GM23338 (cell line): ENCODE results near the gene DCLRE1B.

Experiments
- CREB1 ChIP-seq: fragments of 250-450 bp; sonication (Bioruptor Pico); IDR thresholded peaks from 2 replicates; pipeline ENCODE4 v1.5.0; 2020; ENCODE audit warnings: low read depth, mild to moderate bottlenecking, moderate library complexity
- CTCF ChIP-seq, 2 experiments: fragments of 200-600 bp in 1 of 2; sonication (generic) in 1 of 2; conservative IDR thresholded peaks; 2 replicates each; pipeline versions ENCODE4 v1.5.1 to v1.6.1; 2016 to 2017; ENCODE audit warnings: antibody characterized with exemption in 2 of 2, low read depth in 2 of 2, mild to moderate bottlenecking in 2 of 2, moderate library complexity in 1 of 2
- POLR2AphosphoS5 ChIP-seq: IDR thresholded peaks from 2 replicates; pipeline ENCODE4 v1.6.1; 2016; ENCODE audit warnings: antibody characterized with exemption, low read depth
- REST ChIP-seq: IDR thresholded peaks from one replicate; pipeline ENCODE4 v1.6.1; 2018; ENCODE audit warnings: antibody characterized with exemption; ENCODE audit not compliant: unreplicated experiment
- STAT1 ChIP-seq: IDR thresholded peaks from one replicate; pipeline ENCODE4 v1.6.1; 2016; ENCODE audit warnings: antibody characterized with exemption; ENCODE audit not compliant: unreplicated experiment
- TF ChIP-seq, protein P1 (sequence below): IDR thresholded peaks from 2 replicates; pipeline ENCODE4 v1.6.1; 2016; ENCODE audit warnings: antibody characterized with exemption

GRCh38 chr1:113931451-113931851 lies 26.3 kb downstream of the DCLRE1B start:
- no peak for TF ChIP-seq CTCF (conservative IDR thresholded peaks at IDR 0.05; ENCODE audit: low read depth in 2 of 2)
- TF ChIP-seq, protein P1, sequence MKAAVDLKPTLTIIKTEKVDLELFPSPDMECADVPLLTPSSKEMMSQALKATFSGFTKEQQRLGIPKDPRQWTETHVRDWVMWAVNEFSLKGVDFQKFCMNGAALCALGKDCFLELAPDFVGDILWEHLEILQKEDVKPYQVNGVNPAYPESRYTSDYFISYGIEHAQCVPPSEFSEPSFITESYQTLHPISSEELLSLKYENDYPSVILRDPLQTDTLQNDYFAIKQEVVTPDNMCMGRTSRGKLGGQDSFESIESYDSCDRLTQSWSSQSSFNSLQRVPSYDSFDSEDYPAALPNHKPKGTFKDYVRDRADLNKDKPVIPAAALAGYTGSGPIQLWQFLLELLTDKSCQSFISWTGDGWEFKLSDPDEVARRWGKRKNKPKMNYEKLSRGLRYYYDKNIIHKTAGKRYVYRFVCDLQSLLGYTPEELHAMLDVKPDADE, result no peak
- TF ChIP-seq STAT1, result no peak
- TF ChIP-seq POLR2AphosphoS5, result no peak
- no peak for TF ChIP-seq CREB1 (CRISPR knock-in tag)
- no peak for TF ChIP-seq REST
